Lung (tissue), 12 donors: ENCODE results near the gene ERC2. TPM values are rescaled to one million over a fixed set of nuclear protein-coding genes. Genes with fewer than 3 reads are reported as not detected.

ENCODE experiments used
- ATAC-seq: fragments of 200-7000 bp; cut with Tn5 transposase; one replicate; pipeline ENCODE4 v1.9.1; 2020; ENCODE audit warnings: moderate number of reproducible peaks; ENCODE audit not compliant: insufficient read depth, low FRiP score
- DNase-seq, 3 donors: peaks; one replicate each; pipeline ENCODE4 v3.0.0-alpha.2; 2013 to 2017
- H3K27ac ChIP-seq, 2 donors: one replicate each; pipeline ENCODE4 v1.5.1; 2013; ENCODE audit warnings: mild to moderate bottlenecking in 2 of 2, moderate library complexity in 2 of 2, control low read depth in 1 of 2, inconsistent platforms in 1 of 2, low read depth in 1 of 2, low read length in 1 of 2
- H3K27me3 ChIP-seq, 3 donors: one replicate each; pipeline ENCODE4 v1.5.1; 2013; ENCODE audit warnings: low read length in 2 of 3; ENCODE audit not compliant: control insufficient read depth in 3 of 3, insufficient read depth in 3 of 3
- H3K36me3 ChIP-seq, 4 donors: one replicate each; pipeline ENCODE4 v1.5.1; 2013; ENCODE audit warnings: low read length in 4 of 4, mild to moderate bottlenecking in 1 of 4, moderate library complexity in 1 of 4; ENCODE audit not compliant: control insufficient read depth in 4 of 4, insufficient read depth in 4 of 4
- H3K4me1 ChIP-seq, 5 donors: one replicate each; pipeline ENCODE4 v1.5.1; 2013; ENCODE audit warnings: low read length in 5 of 5, mild to moderate bottlenecking in 2 of 5, moderate library complexity in 1 of 5; ENCODE audit not compliant: control insufficient read depth in 5 of 5, insufficient read depth in 5 of 5
- H3K4me3 ChIP-seq: one replicate; pipeline ENCODE4 v1.5.1; 2013; ENCODE audit warnings: mild to moderate bottlenecking, control low read depth, moderate library complexity
- H3K9ac ChIP-seq, 2 donors: one replicate each; pipeline ENCODE4 v1.5.1; 2013; ENCODE audit warnings: low read length in 2 of 2, control low read depth in 1 of 2; ENCODE audit not compliant: insufficient read depth in 1 of 2
- H3K9me3 ChIP-seq, 4 donors: one replicate each; pipeline ENCODE4 v1.5.1; 2013; ENCODE audit warnings: low read length in 3 of 4, mild to moderate bottlenecking in 1 of 4, moderate library complexity in 1 of 4; ENCODE audit not compliant: control insufficient read depth in 4 of 4, insufficient read depth in 3 of 4
- WGBS, 2 donors: extraction: QIAGEN DNeasy Blood & Tissue Kit; methylation state at CpG; one replicate each; pipeline ENCODE4 v1.1.7; 2013; 5-methylcytosine and 5-hydroxymethylcytosine counted together
- polyA plus RNA-seq, 2 donors: library from polyadenylated mRNA; stranded (reverse); fragments of 200-250 nt; gene quantifications; one replicate each; pipeline ENCODE4 v1.2.1, GENCODE V29; 2013
- total RNA-seq, 2 donors: library from RNA; depleted of rRNA in 1 of 2; stranded (reverse); fragments of >200 nt in 1 of 2; gene quantifications; one replicate each; pipeline ENCODE4 v1.2.1, GENCODE V29; 2014 to 2021
- TF ChIP-seq, protein P1 (sequence below): IDR thresholded peaks from 2 replicates; pipeline ENCODE4 v1.5.1; 2012; ENCODE audit warnings: mild to moderate bottlenecking; ENCODE audit errors: control extremely low read depth, extremely low read depth
- donor health status: control.
- donor health status: control.
- donor health status: Bipolar disorder and iron deficiency.
- donor health status: healthy.
- donor health status: DM: yes; HTN: yes; CAD: no.

Gene ERC2
- total and polyA plus RNA-seq, 4 donors: 0.20 to 3.5 (median 0.97) TPM

DNA sequence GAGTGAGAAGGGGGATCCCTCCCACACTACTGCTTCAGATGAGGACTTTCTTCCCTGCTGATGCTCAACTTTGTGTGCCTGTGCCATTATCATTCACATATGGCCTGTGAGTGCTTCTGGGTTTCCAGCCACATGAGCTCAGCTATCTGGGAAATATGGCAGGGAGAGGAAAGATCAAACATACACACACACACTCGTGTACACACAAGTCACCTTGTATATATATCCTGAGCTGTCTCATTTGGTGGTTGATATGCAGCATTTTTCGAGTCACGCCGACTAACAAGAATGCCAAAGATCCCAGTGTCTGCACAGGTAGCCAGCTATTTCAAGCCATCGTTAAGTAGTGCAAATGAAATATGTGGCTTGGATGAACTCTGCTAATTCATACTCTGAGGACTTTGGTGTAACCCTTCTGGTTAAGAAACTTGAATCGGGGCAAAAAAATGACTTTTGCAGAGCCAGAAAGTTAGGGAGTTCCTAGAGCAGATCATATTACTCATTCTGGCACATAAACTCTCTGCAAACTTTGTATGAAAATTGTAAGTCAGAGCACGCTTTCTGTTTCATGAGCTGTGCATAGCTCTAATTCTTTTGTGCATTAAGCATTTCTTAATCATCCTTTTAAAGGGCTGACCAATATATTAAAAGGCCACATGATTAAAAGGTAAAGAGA lies 956.2 kb downstream of the ERC2 start:
- TF ChIP-seq, protein P1, sequence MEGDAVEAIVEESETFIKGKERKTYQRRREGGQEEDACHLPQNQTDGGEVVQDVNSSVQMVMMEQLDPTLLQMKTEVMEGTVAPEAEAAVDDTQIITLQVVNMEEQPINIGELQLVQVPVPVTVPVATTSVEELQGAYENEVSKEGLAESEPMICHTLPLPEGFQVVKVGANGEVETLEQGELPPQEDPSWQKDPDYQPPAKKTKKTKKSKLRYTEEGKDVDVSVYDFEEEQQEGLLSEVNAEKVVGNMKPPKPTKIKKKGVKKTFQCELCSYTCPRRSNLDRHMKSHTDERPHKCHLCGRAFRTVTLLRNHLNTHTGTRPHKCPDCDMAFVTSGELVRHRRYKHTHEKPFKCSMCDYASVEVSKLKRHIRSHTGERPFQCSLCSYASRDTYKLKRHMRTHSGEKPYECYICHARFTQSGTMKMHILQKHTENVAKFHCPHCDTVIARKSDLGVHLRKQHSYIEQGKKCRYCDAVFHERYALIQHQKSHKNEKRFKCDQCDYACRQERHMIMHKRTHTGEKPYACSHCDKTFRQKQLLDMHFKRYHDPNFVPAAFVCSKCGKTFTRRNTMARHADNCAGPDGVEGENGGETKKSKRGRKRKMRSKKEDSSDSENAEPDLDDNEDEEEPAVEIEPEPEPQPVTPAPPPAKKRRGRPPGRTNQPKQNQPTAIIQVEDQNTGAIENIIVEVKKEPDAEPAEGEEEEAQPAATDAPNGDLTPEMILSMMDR: no peak
- Histone ChIP-seq H3K9ac (no peak overlapping the region), H3K27me3 (peaks cover 0 to 3% (median 0%) of the 10 kb centered on the region in 3 donors), H3K27ac (no peak overlapping the region), H3K4me1 (peaks cover 0 to 24% (median 0%) of the 10 kb centered on the region in 5 donors), H3K36me3 (no peaks in the 10 kb centered on the region), H3K4me3 (no peak overlapping the region), H3K9me3 (no peaks in the 10 kb centered on the region)
- DNase-seq (peak in 2 of 3 donors; percentile 46 to 61), ATAC-seq (peak; percentile 31)
- WGBS, 2 donors: 56 to 78% methylated on average over 7 of the region's 7 CpGs

DNA sequence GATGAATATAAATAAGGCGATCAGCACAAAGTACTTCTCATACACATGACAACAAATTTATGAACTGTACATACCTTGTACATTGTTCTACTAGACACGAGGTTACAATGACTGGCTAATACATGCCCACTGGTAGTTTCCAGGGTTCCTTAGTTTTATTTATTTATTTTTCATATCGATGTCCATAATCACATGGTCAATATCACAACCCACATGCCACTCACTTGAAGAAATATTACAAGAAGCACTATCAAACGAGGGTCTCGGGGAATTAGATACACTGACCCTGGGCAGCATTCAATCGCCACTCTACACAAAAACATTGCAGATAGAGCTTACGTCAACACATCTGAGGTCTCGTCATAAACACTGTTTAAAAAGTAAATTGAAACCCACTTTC lies 959.9 kb downstream of the ERC2 start:
- TF ChIP-seq, protein P1: no peak
- no peak for ATAC-seq
- WGBS, 2 donors: 90 to 91% methylated on average over 8 of the region's 8 CpGs

DNA sequence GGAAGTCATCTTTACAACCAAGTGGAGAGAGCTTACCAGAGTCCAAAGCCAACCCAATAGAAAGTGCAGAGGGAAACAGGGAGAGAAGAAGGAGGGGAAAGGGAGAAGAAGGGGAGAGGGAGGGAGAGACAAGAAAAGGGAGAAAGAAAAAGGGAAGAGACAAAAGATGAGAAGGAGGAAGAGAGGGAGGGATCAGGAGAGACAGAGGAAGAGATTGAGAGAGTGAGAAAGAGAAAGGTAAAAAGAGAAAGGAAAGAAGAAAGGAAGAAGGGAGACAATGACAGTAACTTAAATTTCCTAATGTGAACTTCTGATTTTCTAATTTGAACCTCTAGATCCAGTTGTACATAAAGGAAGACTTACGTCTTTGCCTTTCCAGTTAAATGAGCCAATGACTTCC lies 960.5 kb downstream of the ERC2 start:
- H3K9me3 ChIP-seq: no peaks in the 10 kb centered on the region
- ATAC-seq (no peak), DNase-seq (no peak)
- no peak overlapping the region for H3K4me3 ChIP-seq
- H3K27ac ChIP-seq: no peak overlapping the region
- no peak overlapping the region for H3K9ac ChIP-seq
- no peaks in the 10 kb centered on the region for H3K36me3 ChIP-seq
- WGBS, 2 donors: 86 to 90% methylated on average over 1 of the region's 1 CpG
- TF ChIP-seq, protein P1: no peak
- H3K4me1 ChIP-seq: peaks cover 0 to 21% (median 0%) of the 10 kb centered on the region in 5 donors
- H3K27me3 ChIP-seq: peaks cover 0 to 1% (median 0%) of the 10 kb centered on the region in 3 donors

More for the DNA sequence above, 959.9 kb downstream of the ERC2 start:
- Histone ChIP-seq H3K36me3 (no peaks in the 10 kb centered on the region), H3K4me3 (no peak overlapping the region), H3K9me3 (no peaks in the 10 kb centered on the region), H3K4me1 (peaks cover 0 to 24% (median 0%) of the 10 kb centered on the region in 5 donors), H3K27me3 (no peaks in the 10 kb centered on the region), H3K27ac (no peak overlapping the region), H3K9ac (no peak overlapping the region)
- DNase-seq: no peak
